Thymus (tissue), 11 donors: ENCODE measurements around the gene VIT. TPM values are rescaled to one million over a fixed set of nuclear protein-coding genes. Genes with fewer than 3 reads are reported as not detected.
"Not testable (repeated sequence)": the region's sequence is repeated elsewhere in the genome, so short reads cannot be mapped to it uniquely, and the experiment has no call there.

ENCODE experiments used
- DNase-seq, 9 donors: peaks; one replicate each; pipeline ENCODE4 v3.0.0-alpha.2; 2013; ENCODE audit warnings: low spot score in 9 of 9, low read depth in 6 of 9, missing footprints in 1 of 9
- H3K27ac ChIP-seq, 2 donors: one replicate each; pipeline ENCODE4 v1.5.1; 2013; ENCODE audit warnings: control low read depth in 1 of 2, low read depth in 1 of 2, low read length in 1 of 2, mild to moderate bottlenecking in 1 of 2, moderate library complexity in 1 of 2
- H3K27me3 ChIP-seq, 2 donors: one replicate each; pipeline ENCODE4 v1.5.1; 2013; ENCODE audit warnings: low read length in 1 of 2; ENCODE audit not compliant: control insufficient read depth in 2 of 2, insufficient read depth in 1 of 2
- H3K36me3 ChIP-seq, 2 donors: one replicate each; pipeline ENCODE4 v1.5.1; 2013; ENCODE audit warnings: low read length in 1 of 2, mild to moderate bottlenecking in 1 of 2, moderate library complexity in 1 of 2; ENCODE audit not compliant: control insufficient read depth in 2 of 2, insufficient read depth in 2 of 2
- H3K4me1 ChIP-seq, 2 donors: one replicate each; pipeline ENCODE4 v1.5.1; 2013; ENCODE audit warnings: low read length in 2 of 2; ENCODE audit not compliant: control insufficient read depth in 2 of 2, insufficient read depth in 2 of 2
- H3K4me3 ChIP-seq, 2 donors: one replicate each; pipeline ENCODE4 v1.5.1; 2013; ENCODE audit warnings: low read length in 2 of 2, control low read depth in 1 of 2, mild to moderate bottlenecking in 1 of 2
- H3K9me3 ChIP-seq, 2 donors: one replicate each; pipeline ENCODE4 v1.5.1; 2013; ENCODE audit warnings: low read length in 1 of 2, mild to moderate bottlenecking in 1 of 2; ENCODE audit not compliant: control insufficient read depth in 2 of 2, insufficient read depth in 1 of 2
- WGBS: extraction: QIAGEN DNeasy Blood & Tissue Kit; methylation state at CpG from one replicate; pipeline ENCODE4 v1.1.7; 2013; 5-methylcytosine and 5-hydroxymethylcytosine counted together
- polyA plus RNA-seq: library from polyadenylated mRNA; stranded (reverse); fragments of 200-250 nt; gene quantifications from one replicate; pipeline ENCODE4 v1.2.3, GENCODE V29; 2013
- total RNA-seq: library from RNA; stranded (reverse); fragments of 120-200 nt; gene quantifications from one replicate; pipeline ENCODE4 v1.2.4, GENCODE V29; 2013
- donor health status: healthy.

The VIT gene
- total and polyA plus RNA-seq, 2 donors = 0.19 to 2.2 TPM

GRCh38 chr2:36689013-36689412, 7.5 kb upstream of the VIT start:
- WGBS = 54% methylated on average over 15 of the region's 15 CpGs
- not testable (repeated sequence) for H3K36me3 ChIP-seq, H3K4me1 ChIP-seq

GRCh38 chr2:36692121-36692520, 4.4 kb upstream of the VIT start:
- no peaks in the 10 kb centered on the region for H3K4me1 ChIP-seq
- H3K4me3 ChIP-seq = no peak overlapping the region
- no peaks in the 10 kb centered on the region for H3K36me3 ChIP-seq
- H3K27me3 ChIP-seq = no peaks in the 10 kb centered on the region
- no peak overlapping the region for H3K27ac ChIP-seq
- peaks cover 0 to 1% of the 10 kb centered on the region in 2 donors for H3K9me3 ChIP-seq
- WGBS = 48% methylated on average over 2 of the region's 2 CpGs
- DNase-seq = no peak

More at GRCh38 chr2:36689013-36689412, 7.5 kb upstream of the VIT start:
- H3K27ac ChIP-seq, H3K27me3 ChIP-seq, H3K4me3 ChIP-seq, H3K9me3 ChIP-seq, DNase-seq: not testable (repeated sequence)

GRCh38 chr2:36693825-36694224, 2.7 kb upstream of the VIT start:
- H3K36me3 ChIP-seq = no peaks in the 10 kb centered on the region
- WGBS = over 99% methylated on average over 7 of the region's 7 CpGs
- no peaks in the 10 kb centered on the region for H3K4me1 ChIP-seq
- no peak overlapping the region for H3K27ac ChIP-seq
- no peaks in the 10 kb centered on the region for H3K9me3 ChIP-seq
- no peak for DNase-seq
- H3K27me3 ChIP-seq = no peaks in the 10 kb centered on the region
- H3K4me3 ChIP-seq = no peak overlapping the region

- H3K9me3 ChIP-seq = no peaks in the 10 kb centered on the region
- 94% methylated on average over 7 of the region's 7 CpGs for WGBS
- no peaks in the 10 kb centered on the region for H3K27me3 ChIP-seq
- no peaks in the 10 kb centered on the region for H3K4me1 ChIP-seq
- H3K4me3 ChIP-seq = no peak overlapping the region
- H3K36me3 ChIP-seq = no peaks in the 10 kb centered on the region
- DNase-seq = no peak
- H3K27ac ChIP-seq = no peak overlapping the region
These were observed 626 bp upstream of the VIT start for GRCh38 chr2:36695746-36696415.

- no peak for DNase-seq
- no peak overlapping the region for H3K27ac ChIP-seq
- H3K36me3 ChIP-seq = no peaks in the 10 kb centered on the region
- H3K4me3 ChIP-seq = no peak overlapping the region
- H3K27me3 ChIP-seq = no peaks in the 10 kb centered on the region
- 92% methylated on average over 8 of the region's 8 CpGs for WGBS
- H3K4me1 ChIP-seq = peaks cover 0 to 2% of the 10 kb centered on the region in 2 donors
- H3K9me3 ChIP-seq = no peaks in the 10 kb centered on the region
These were observed 1.0 kb downstream of the VIT start for GRCh38 chr2:36697424-36698066.

- Histone ChIP-seq H3K27ac (no peak overlapping the region), H3K9me3 (no peaks in the 10 kb centered on the region)
These were observed 2.5 kb downstream of the VIT start for GRCh38 chr2:36698993-36699392.

GRCh38 chr2:36700311-36700710, 3.8 kb downstream of the VIT start:
- WGBS = over 99% methylated on average over 4 of the region's 4 CpGs
- H3K27ac ChIP-seq = no peak overlapping the region
- no peak for DNase-seq
- H3K36me3 ChIP-seq = no peaks in the 10 kb centered on the region
- no peaks in the 10 kb centered on the region for H3K9me3 ChIP-seq
- H3K4me3 ChIP-seq = no peak overlapping the region
- H3K4me1 ChIP-seq = peaks cover 0 to 9% of the 10 kb centered on the region in 2 donors
- H3K27me3 ChIP-seq = no peaks in the 10 kb centered on the region

More at GRCh38 chr2:36698993-36699392, 2.5 kb downstream of the VIT start:
- Histone ChIP-seq H3K27me3 (no peaks in the 10 kb centered on the region), H3K4me1 (peaks cover 0 to 9% of the 10 kb centered on the region in 2 donors), H3K36me3 (no peaks in the 10 kb centered on the region), H3K4me3 (no peak overlapping the region)
- no peak for DNase-seq
- 94% methylated on average over 1 of the region's 1 CpG for WGBS

- no peaks in the 10 kb centered on the region for H3K27me3 ChIP-seq
- no peaks in the 10 kb centered on the region for H3K36me3 ChIP-seq
- no peak overlapping the region for H3K27ac ChIP-seq
- WGBS = 92% methylated on average over 5 of the region's 5 CpGs
- H3K9me3 ChIP-seq = no peaks in the 10 kb centered on the region
- H3K4me3 ChIP-seq = no peak overlapping the region
- no peak for DNase-seq
- H3K4me1 ChIP-seq = peaks cover 0 to 9% of the 10 kb centered on the region in 2 donors
These were observed 4.9 kb downstream of the VIT start for GRCh38 chr2:36701391-36701795.

- WGBS = 51% methylated on average over 2 of the region's 2 CpGs
- no peaks in the 10 kb centered on the region for H3K36me3 ChIP-seq
- H3K27ac ChIP-seq = no peak overlapping the region
- H3K4me1 ChIP-seq = peaks cover 0 to 9% of the 10 kb centered on the region in 2 donors
- H3K27me3 ChIP-seq = no peaks in the 10 kb centered on the region
- no peak overlapping the region for H3K4me3 ChIP-seq
- H3K9me3 ChIP-seq = no peaks in the 10 kb centered on the region
- no peak for DNase-seq
These were observed 5.4 kb downstream of the VIT start for GRCh38 chr2:36701918-36702317.
